Activated T-cell treated with anti-CD3 and anti-CD28 coated beads for 1 hour (primary cell): ENCODE data around the gene S100A10.

Experiments
- DNase-seq: peaks from one replicate; pipeline ENCODE4 v3.0.0-alpha.2; 2020; ENCODE audit warnings: low read depth

S100A10 gene

GRCh38 chr1:151964510-151964909, 29.1 kb downstream of the S100A10 start:
- DNase-seq: no peak

GRCh38 chr1:151963288-151963687, 30.4 kb downstream of the S100A10 start:
- no peak for DNase-seq

GRCh38 chr1:151961833-151962232, 31.8 kb downstream of the S100A10 start:
- DNase-seq: no peak

- DNase-seq: no peak
These were observed 32.7 kb downstream of the S100A10 start for GRCh38 chr1:151960780-151961513.

- no peak for DNase-seq
These were observed 34.7 kb downstream of the S100A10 start for GRCh38 chr1:151958959-151959358.

- no peak for DNase-seq
These were observed 36.6 kb downstream of the S100A10 start for GRCh38 chr1:151956957-151957497.

- DNase-seq: no peak
These were observed 40.1 kb downstream of the S100A10 start for GRCh38 chr1:151953409-151954094.

GRCh38 chr1:151952811-151953210, 40.8 kb downstream of the S100A10 start:
- no peak for DNase-seq

- no peak for DNase-seq
These were observed 44.1 kb downstream of the S100A10 start for GRCh38 chr1:151949371-151950193.

GRCh38 chr1:151948506-151948905, 45.2 kb downstream of the S100A10 start:
- no peak for DNase-seq

GRCh38 chr1:151947140-151947539, 46.5 kb downstream of the S100A10 start:
- DNase-seq: no peak

GRCh38 chr1:151945725-151946722, 47.6 kb downstream of the S100A10 start:
- peak; percentile 62 for DNase-seq

- DNase-seq: no peak
These were observed 48.6 kb downstream of the S100A10 start for GRCh38 chr1:151944857-151945575.

GRCh38 chr1:151944126-151944856, 49.4 kb downstream of the S100A10 start:
- DNase-seq: no peak

GRCh38 chr1:151943591-151943990, 50.1 kb downstream of the S100A10 start:
- no peak for DNase-seq

- DNase-seq: no peak
These were observed 50.8 kb downstream of the S100A10 start for GRCh38 chr1:151942882-151943281.

- no peak for DNase-seq
These were observed 53.1 kb downstream of the S100A10 start for GRCh38 chr1:151940541-151940940.

- no peak for DNase-seq
These were observed 53.9 kb downstream of the S100A10 start for GRCh38 chr1:151939779-151940178.

GRCh38 chr1:151939141-151939540, 54.5 kb downstream of the S100A10 start:
- no peak for DNase-seq

GRCh38 chr1:151936653-151937052, 57.0 kb downstream of the S100A10 start:
- no peak for DNase-seq
